Measurements from ENCODE around the gene DAPK2.

- TF ChIP-seq, protein P1, sequence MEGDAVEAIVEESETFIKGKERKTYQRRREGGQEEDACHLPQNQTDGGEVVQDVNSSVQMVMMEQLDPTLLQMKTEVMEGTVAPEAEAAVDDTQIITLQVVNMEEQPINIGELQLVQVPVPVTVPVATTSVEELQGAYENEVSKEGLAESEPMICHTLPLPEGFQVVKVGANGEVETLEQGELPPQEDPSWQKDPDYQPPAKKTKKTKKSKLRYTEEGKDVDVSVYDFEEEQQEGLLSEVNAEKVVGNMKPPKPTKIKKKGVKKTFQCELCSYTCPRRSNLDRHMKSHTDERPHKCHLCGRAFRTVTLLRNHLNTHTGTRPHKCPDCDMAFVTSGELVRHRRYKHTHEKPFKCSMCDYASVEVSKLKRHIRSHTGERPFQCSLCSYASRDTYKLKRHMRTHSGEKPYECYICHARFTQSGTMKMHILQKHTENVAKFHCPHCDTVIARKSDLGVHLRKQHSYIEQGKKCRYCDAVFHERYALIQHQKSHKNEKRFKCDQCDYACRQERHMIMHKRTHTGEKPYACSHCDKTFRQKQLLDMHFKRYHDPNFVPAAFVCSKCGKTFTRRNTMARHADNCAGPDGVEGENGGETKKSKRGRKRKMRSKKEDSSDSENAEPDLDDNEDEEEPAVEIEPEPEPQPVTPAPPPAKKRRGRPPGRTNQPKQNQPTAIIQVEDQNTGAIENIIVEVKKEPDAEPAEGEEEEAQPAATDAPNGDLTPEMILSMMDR (IDR thresholded peaks at IDR 0.05): no peak
- TF ChIP-seq POLR2A (IDR thresholded peaks at IDR 0.05): no peak
Measured at GRCh38 chr15:63893866-63894661, 152.2 kb downstream of the DAPK2 start.

Measured in Peyer's patch (tissue), 4 donors.